Fibroblast of lung (primary cell): Measurements from ENCODE around the gene PRELP.

ENCODE experiments used
- CTCF ChIP-seq, 2 donors: IDR thresholded peaks in 1 of 2; conservative IDR thresholded peaks in 1 of 2; 1 replicate in 1 of 2; 2 replicates in 1 of 2; pipeline ENCODE4 v1.5.1; 2011 to 2012; ENCODE audit warnings: low read length in 2 of 2, control low read depth in 1 of 2, inconsistent platforms in 1 of 2, low read depth in 1 of 2, mild to moderate bottlenecking in 1 of 2
- EZH2 ChIP-seq: IDR thresholded peaks from 2 replicates; pipeline ENCODE4 v1.5.1; 2012; ENCODE audit warnings: low read length, control low read depth, mild to moderate bottlenecking; ENCODE audit errors: missing control alignments

GRCh38 chr1:203513585-203514031 is 38.0 kb downstream of the PRELP start:
- TF ChIP-seq CTCF (conservative IDR thresholded peaks at IDR 0.05 in 1 of 2, IDR thresholded peaks at IDR 0.05 in 1 of 2; ENCODE audit: low read depth in 1 of 2, low read length in 2 of 2) (no peak), EZH2 (no peak)
